GM12873 (cell line): Measurements from ENCODE around the gene TPM1.

Source experiments
- CTCF ChIP-seq: IDR thresholded peaks from 2 replicates; pipeline ENCODE4 v1.5.1; 2012; ENCODE audit warnings: low read depth, mild to moderate bottlenecking, moderate library complexity, low read length, control low read depth; ENCODE audit not compliant: insufficient read depth; ENCODE audit errors: missing control alignments

TPM1 gene

GRCh38 chr15:63012444-63012843 lies 30.1 kb upstream of the TPM1 start:
- no peak for TF ChIP-seq CTCF

DNA sequence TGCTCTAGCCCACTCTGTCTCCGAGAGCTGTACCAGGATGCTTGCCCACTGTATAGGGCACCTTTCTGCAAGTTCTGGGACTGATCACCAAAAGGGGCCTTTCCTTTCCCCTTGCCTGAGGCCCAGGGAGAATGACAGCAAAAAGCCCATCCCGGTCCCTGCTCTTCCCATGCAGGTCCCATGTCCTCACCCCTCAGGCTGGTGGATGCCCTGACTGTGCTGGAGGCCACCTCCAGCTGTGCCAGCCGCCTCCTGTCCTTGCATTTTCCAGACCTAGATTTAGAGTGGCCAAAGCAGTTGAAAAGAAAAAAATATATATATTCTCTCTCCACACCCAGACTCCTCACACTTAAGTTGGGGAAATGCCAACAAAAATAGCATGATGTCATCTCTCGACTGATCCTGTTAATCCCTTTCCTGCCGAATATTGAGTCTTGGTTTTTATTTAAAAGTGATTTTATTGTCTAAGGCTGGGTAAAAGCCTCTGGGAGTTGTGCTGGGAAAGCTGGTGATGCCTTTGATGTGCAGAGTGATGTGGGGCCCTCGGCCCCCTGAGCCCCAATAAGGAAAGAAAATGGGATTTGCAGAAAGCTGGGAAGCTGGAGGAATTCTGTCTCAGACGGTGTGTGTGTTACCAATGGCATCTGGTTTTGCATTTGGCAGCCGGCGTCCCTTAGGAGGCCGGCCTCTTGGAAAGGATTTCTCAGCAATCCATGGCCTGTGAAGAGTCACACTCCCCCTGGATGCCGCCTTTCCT lies 29.3 kb upstream of the TPM1 start:
- no peak for TF ChIP-seq CTCF

DNA sequence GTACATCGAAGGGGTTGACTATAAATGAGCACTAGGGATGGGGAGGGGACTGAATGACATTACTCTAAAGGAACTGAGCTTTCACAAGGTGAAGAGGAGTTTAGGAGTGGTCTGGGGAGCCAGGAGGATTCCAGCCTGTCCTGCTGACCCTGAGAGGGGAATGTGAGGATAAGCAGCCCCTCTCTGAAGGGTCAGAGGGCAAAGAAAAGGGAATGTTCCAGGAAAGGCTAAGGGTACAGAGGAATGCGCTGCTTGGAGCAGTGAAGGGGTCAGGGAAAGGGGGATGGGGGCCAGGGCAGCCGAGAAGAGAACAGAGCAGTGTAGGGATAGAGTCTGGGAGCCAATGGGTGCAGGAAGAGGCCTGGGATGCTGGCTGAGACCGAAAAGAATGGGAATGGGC lies 28.0 kb upstream of the TPM1 start:
- TF ChIP-seq CTCF: no peak

GRCh38 chr15:63015618-63016017 lies 26.9 kb upstream of the TPM1 start:
- no peak for TF ChIP-seq CTCF

GRCh38 chr15:63016234-63016633 lies 26.3 kb upstream of the TPM1 start:
- TF ChIP-seq CTCF: no peak

- TF ChIP-seq CTCF: no peak
Observed at GRCh38 chr15:63018639-63019038, 23.9 kb upstream of the TPM1 start.

GRCh38 chr15:63019511-63020109 lies 22.9 kb upstream of the TPM1 start:
- no peak for TF ChIP-seq CTCF
